RCC 7860 (cell line): ENCODE results near the gene ACYP2.
A peak's percentile ranks its signal among the peaks of the same experiment; 100 is the strongest.

Experiments
- DNase-seq: peaks from one replicate; pipeline ENCODE4 v3.0.0-alpha.2; 2015; ENCODE audit warnings: low spot score
- FAIRE-seq: peaks from 2 replicates; lab custom pipeline; 2012; peaks lifted over from hg19 to GRCh38; lab: Jason Lieb, UNC

Gene ACYP2

DNA sequence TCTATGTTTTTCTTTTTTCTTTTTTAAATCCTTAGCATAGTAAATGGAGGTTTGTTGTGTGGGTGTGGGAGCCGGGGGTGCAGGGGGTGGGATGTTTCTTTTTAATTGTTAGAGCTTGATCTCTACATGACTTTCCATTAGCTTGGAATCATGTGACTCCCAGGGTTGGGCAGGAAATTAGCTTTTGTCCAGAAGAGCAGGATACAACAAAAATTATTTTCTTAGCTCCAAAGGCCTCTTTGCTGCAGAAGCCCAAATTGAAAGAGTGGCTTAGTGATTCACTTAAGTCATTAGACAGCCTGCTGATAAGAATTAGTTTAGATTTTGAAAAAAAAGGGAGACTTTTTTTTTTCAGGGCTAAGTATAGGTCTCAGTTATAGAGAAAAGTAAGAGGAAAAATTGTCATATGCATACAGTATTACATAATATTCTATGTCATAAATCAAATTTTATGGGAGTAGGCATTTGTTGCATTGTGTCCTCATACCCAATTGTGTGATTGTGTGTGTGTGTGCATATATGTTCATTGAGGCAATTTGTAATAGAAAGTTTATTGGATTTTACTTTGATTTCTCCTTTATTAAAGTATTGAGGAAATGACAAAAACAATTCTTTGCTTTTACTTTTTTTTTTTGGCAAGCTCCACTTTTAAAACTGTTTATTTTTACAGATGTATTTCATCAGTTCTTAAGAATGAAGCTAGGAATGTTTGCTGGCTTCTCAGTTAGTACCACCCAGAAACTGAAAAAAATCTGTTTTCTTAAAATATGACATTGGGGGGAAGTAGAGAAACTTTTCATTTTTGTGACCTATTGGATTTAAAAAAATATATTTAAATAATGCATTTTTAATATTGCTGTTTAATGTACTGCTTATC, 93.2 kb downstream of the ACYP2 start:
- no peak for DNase-seq
- FAIRE-seq, result no peak

DNA sequence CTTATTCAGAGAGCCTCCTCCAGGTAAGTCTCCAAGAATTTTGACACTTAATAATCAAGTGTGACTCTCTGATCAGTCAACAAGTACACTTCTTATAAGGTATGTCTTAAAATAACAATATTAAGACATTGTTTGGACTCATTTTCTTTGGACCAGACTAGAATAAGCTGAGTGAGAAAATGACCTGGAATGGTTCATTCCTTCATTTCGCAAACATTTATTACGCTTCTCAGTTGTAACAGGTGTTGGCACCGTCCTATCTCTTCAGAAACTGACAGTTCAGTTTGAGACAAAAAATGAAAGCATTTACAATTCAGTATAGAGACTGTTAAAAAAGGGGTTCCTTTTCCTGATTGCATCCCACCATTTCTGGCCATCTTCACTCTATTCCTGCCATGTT, 94.0 kb downstream of the ACYP2 start:
- DNase-seq, result no peak
- FAIRE-seq, result no peak

DNA sequence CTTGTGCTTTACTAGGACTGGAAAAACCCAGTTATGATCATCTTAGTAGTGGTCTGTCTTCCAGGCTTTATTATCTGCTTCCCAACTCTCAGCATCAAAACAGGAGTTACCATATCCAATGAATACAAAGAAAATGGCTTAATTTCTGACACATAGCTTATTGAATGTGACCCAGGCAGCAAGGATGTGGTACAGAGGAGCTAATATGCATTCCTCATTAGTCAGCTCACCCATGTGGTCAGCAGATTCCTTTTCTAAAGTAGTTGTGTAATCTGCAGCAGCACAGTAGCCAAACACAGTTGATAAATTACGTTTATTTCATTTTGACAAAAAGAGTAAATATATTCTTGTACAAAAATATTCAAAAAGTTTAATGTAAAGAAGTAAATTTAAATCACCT, 97.0 kb downstream of the ACYP2 start:
- peak; percentile 95 for FAIRE-seq
- peak; percentile 87 for DNase-seq

DNA sequence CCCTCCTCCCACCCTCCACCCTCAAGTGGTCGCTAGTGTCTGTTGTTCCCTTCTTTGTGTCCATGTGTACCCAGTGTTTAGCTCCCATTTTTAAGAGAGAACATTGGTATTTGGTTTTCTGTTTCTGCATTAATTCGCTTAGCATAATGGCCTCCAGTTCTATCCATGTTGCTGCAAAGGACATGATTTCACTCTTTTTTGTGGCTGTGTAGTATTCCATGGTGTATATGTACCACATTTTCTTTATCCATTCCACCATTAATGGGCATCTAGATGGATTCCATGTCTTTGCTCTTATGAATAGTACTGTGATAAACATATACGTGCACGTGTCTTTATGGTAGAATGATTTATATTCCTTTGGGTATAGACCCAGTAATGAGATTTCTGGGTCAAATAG, 97.7 kb downstream of the ACYP2 start:
- FAIRE-seq (no peak), DNase-seq (no peak)

DNA sequence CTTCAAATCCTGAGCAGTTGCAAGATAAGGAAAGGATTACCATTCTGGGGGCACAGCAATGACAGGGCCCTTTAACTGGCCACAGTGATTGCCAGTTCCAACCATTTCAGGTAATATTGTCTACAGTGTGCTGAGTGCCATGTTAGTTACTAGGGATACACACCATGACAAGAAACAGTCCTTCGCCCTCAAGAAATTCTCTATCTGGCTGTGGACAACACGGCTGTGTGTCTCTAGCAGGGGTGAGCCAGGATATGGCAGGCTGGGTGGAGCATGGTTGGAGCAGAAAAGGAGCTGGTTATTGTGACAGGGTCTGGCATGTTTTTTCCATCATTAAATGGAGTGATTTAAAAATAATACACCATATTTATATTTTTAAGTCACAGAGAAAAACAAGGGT, 109.6 kb downstream of the ACYP2 start:
- no peak for FAIRE-seq
- DNase-seq, result no peak

DNA sequence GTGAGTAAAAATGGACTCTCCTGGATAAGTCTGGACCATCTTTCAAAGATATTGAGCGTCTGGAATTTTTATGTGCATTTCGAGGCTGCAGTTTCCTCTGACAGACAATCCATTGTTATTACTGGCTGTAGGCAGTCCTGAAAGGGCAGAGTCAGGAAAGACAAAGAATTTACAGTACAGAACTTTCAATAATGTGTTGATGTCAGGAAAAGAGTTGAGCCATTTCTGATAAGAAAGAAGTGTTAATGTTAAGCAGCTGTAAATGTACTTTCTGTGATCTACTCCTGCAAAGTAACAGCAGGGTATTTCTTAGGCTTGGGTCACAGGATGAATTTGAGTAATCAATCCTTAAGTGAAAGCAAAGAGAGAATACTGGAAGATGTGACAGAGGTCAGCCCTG, 110.8 kb downstream of the ACYP2 start:
- FAIRE-seq (no peak), DNase-seq (no peak)

DNA sequence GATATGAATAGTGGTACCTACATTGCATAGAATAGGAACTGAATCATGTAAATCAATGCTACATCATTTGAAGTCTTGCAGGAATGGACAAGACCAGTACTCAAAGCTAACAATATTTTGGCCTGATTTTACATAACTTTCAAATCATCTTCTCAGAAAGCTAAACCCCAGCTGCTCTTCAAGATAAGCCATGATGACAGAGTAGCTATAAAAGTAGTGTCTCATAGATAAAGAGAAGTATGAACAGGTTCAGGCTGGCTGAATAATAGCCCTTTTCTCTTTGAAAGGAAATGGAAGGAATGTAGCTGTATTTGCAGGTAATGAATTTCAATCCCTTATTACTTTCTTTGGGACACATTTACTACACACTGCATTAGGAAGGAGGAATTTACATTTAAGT, 112.4 kb downstream of the ACYP2 start:
- FAIRE-seq (no peak), DNase-seq (no peak)

DNA sequence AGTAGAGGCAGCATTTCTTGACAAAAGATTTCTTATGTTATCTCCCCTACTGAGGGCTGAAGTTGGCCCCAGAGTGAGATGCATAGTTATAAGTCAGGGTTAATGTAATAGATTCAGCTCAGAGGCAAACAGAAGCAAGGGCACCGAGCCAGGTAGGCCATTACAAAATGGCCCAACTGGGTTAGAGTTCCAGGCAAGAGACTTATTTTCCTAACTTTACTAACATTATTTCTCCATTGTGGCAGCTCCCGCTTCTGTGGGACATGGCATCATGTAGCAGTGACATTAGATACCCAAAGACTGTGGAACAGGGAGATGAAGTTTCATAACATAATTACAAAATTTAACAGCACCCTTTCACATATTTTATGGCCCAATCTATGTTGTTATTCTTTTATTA, 113.5 kb downstream of the ACYP2 start:
- no peak for FAIRE-seq
- DNase-seq, result no peak

DNA sequence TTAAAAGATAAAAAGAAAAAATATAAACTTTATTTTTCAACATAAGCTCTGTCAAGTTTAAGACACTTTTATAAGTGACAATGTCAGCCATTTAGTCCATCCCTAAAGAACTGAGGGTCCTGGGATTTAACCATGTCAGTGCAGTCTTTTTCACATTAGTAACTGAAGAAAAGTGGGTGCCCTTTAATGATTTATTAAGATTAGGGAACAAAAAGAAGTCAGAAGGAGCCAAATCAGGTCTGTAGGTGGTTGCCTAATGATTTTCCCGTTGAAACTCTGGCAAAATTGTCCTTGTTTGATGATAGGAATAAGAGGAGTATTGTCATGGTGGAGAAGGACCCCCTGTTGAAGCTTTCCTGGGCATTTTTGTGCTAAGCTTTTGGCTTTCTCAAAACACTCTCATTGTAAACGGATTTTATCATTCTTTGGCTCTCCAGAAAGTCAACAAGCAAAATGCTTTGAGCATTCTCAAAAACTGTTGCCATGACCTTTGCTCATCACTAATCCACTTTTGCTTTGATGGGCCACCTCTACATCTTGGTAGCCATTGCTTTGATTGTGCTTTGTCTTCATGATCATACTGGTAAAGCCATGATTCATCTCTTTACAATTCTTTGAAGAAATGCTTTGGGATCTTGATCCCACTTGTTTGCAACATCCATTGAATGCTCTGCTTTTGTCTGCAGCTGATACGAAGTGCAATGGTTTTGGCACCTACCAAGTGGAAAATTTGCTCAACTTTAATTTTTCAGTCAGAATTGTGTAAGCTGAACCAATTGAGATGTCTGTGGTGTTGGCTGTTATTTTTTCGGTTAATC, 118.6 kb downstream of the ACYP2 start:
- FAIRE-seq, result no peak
- no peak for DNase-seq

DNA sequence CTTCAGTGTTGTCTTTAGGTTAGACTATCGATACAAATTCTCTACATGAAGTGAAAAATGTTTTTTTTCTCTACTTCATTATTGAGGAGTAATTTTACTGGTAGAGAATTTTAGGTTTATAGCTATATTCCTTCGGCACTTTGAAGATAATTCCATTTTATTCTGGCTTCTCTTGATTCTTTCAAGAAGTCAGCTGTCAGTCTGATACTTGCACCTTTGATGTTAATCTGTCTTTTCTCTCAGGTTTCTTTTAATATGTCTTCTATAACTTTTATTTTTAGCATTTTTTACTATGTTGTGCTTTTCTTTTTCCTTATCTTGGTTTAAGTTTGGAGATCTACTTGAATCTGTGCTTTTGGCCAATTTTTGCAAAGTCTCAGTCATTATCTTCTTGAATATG, 122.0 kb downstream of the ACYP2 start:
- DNase-seq (no peak), FAIRE-seq (no peak)

DNA sequence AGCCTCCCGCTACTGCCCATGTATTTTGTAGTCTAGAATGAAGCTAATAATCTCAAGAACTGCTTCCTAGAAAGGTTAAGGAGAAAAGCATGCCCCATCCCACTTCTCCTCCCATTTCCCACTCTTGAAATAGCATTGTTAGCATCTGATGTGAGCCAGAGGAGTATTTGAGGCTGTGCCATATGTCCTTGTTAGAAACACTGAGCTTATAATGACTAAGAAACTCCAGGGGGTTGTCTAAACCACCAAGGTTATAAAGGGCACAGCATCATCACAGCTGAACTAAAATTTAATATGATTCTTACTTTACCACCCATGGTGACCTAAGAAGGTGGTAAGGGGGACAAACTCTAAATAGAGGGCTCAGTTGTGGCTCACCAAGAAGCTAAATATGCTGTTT, 124.0 kb downstream of the ACYP2 start:
- peak; percentile 87 for FAIRE-seq
- peak; percentile 72 for DNase-seq

DNA sequence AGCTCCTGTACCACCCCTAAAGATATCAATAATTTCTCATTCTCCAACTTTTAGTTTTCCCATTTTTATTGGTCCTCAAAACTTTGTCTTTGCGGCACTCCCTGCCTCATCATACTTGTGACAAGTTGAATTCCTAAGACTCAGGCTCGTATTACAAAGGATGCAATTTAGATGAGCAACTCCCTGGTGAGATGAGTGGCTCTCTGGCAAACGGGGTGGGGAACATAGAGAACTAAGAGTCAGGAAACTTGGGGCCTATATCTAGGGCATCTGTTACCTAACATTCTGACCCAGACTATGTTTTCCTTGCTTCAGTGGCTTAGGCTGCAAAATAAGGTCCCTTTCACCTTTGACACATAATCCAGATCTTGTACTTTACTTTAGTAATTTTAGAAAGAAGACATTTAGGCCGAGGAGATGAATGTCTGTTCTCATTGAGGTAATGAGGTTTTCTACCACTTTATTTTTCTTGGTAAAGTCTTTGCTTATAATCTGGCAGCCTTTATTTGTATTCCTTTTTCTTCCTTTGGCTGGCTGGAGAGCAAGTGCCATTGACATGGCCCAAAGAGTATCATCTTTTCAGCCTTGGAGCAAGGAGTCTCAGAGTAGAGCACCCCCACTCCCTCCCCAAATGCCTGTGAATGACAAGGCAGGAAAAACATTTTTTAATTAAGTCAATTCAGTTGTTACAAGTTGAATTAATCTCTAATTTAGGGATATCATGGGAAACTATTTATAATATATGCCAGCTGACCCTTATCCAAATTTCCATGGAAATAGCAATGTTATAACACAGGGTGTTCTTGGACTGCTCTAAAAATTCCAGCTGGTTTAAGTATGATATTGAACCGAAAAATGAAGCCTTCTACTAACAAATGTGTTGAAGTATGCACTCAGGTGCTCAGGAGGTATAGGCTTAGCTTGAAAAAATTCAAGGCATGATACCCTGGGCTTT, 125.4 kb downstream of the ACYP2 start:
- no peak for FAIRE-seq
- DNase-seq, result no peak

DNA sequence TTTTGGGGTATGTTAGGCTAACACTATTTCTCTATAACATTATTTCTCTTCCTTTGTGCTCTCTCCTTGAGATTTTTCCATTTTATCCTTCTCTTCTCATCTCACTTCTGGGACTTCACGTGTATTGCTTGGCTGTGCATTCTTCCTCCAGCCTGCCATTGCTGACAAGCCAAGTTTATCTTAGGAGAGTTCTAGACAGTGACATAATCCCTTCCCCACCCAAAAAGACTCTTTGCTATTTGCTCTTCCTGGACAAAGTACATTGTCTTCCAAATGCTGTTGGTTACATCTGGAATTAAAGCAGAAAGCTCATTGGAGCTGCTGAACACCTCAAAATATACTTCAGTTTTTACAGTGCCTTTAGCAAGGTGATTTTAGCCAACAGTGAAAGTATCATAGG, 131.7 kb downstream of the ACYP2 start:
- DNase-seq, result no peak
- no peak for FAIRE-seq

DNA sequence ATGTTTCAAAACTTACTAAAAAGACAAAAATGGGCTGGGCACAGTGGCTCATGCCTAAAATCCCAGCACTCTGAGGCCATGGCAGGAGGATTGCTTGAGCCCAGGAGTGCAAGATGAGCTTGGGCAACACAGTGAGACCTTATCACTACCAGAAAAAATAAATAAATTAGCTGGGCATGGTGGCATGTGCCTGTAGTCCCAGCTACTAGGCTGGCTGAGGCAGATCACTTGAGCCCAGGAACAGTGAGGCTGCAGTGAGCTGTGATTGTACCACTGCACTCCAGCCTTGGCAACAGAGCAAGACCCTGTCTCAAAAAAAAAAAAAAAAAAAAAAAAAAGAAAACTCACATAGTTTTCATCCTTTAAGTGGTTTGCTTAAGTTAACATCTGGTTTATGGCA, 134.2 kb downstream of the ACYP2 start:
- DNase-seq, result no peak
- FAIRE-seq, result no peak

DNA sequence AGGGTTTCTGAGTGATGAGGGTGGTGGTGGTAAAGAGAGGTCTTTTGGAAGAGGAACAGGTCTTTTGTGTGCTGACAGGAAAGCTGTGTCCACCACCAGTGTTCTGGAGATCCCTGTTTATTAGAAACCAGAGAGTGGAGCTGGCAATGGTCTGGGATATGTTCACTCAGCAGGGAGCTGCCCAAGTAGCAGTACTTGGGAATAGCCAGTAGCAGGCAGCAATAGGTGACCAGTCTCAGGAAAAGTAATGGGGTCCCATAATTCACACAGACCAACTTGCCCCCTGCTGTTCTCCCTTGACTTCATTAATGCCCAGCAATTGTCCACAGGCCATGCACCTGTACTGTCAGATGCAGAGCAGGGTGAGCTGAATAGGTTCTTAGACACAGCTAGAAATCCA, 138.8 kb downstream of the ACYP2 start:
- FAIRE-seq, result no peak
- no peak for DNase-seq

DNA sequence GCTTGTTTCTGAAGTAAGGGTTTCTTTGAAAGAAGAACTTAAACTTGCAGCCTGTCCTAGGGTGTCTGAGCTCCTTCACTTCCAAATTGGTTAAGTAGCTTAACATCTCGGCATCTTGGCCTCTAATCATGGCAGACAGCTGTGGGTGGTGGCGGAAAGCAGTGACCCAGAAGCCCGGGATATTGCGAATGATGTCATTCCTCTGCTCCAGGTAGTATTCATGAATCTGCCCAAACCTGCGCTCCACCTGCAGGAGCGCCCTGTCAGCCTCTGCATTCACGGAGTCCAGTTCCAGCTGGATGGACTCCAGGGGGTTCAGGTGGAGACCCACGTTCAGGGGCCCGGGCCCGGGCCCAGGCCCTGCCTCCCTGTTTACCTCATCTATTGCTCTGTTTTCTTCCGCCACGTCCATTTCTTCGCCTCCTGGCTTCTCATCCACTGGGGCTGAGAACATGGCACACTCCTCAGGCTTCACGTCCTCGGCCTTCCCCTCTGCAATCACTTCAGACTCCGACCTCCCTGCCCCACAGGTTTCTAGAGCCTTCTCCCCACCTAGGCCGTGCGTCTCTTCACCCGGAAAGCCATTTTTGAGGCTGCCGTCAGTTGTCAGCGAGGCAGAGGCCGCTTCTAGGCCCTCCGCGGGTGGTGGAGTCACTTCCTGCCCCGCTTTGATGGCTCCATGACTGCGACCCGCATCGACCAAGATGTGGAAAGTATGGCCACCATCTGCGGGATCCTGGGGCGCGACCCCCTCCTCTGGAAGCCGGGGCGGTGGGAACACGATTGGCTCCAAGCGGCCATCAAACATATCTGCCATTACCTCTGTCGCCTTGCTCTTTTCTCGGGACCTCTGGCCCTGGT, 140.0 kb downstream of the ACYP2 start:
- FAIRE-seq (no peak), DNase-seq (no peak)

DNA sequence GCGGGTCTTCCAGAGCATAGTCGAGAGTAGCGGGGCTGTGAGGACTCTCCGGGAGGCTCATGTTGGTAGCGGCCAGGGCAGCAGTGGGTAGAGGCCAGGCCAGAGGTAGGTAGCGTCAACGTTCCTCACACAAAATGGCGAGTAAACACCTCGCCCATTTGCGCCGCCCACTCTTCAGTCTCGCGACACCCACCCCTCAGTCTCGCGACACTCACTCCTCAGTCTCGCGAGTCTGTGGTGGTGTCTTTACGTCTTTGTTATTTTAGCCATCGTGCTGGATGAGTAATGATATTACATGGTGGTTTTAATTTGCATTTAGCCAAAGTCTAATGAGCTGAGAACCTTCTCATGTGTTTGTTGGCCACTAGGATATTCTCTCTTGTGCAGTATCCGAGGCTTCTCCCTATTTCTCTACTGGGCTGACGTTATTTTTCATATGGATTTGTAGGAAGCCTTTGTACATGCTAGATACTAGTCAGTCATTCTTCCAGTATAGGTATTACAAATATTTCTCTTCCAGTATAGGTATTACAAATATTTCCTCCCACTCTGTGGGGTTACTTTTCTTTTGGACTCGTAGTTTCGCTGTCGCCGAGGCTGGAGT, 140.8 kb downstream of the ACYP2 start, which contains the start of gene TSPYL6:
TSPYL6 (minus strand) TSS at position 139 of the 604 bp plus-strand sequence; CDS start at position 61, 78 bp downstream.
- DNase-seq, result no peak
- FAIRE-seq, result no peak

DNA sequence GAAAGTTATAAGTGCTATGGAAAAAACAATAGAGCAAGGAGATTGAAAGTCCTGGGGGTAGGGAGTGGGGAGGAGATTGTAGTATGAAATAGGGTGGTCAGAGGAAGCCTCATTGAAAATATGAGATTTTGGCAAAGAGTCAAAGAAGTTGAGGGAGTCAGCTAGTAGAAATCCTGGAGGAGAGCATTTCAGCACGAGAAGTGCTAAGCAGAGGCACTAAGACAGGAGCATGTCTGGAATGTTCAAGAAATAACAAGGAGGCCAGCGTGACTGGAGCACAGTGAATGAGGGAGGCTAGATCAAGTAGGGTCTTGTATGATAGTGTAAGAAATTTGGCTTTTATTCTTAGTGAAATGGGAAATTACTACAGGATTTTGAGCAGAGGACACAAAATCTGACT, 142.8 kb downstream of the ACYP2 start:
- no peak for FAIRE-seq
- no peak for DNase-seq

DNA sequence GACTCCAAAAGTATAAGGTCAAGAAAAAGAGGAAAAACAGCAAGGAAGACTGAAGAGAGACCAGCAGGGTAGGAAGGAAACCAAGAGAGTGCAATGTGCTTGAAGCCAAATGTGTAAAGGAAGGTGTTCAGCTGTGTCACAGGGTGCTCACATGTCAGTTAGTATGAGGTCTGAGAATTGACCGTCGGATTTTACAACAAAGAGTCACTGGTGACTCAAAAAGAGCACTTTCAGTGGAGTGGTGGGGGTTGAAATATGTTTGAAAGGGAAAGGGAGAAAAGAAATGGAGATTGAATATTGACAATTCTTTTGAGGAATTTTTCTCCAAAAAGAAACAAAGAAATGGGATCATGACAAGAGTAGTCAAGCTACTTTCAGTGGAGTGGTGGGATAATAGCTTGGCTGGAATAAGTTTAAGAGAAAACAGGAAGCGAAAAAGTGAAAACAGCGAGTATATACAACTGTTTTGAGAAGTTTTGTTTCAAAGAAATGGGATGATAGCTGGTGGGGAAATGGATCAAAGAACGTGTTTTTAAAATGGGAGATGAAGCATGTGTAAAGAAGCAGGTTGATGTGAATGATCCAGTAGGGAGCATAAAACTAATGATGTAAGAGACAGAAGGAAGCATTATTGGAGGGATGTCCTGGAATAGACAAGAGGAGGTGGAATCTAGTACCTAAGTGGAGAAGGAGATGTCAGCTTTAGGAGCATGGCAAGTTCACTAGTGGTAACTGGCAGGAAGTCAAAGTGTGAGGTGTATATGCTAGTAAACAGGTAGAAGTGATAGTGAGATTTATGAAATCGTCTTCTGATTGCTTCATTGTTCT, 144.2 kb downstream of the ACYP2 start:
- FAIRE-seq, result no peak
- DNase-seq, result no peak
